ENCODE data around the gene PIK3C2G. TPM values are rescaled to one million over a fixed set of nuclear protein-coding genes. Genes with fewer than 3 reads are reported as not detected.

The PIK3C2G gene
- total RNA-seq, 1 experiment from 2014 or later: not detected

- no peak overlapping the region for H3K9ac ChIP-seq (ENCODE audit: low read length)
- no peak overlapping the region for H3K27ac ChIP-seq (ENCODE audit: low read depth, low read length)
- H3K9me3 ChIP-seq (ENCODE audit: control insufficient read depth in 1 of 2, insufficient read depth in 1 of 2, low read depth in 1 of 2, low read length in 2 of 2): no peaks in the 10 kb centered on the region
- H3K4me2 ChIP-seq (ENCODE audit: low read length): no peak overlapping the region
- no peak for ATAC-seq
- RAD21 ChIA-PET (ENCODE audit: low non-redundant PET in 1 of 2, low total read pairs in 2 of 2, uncharacterized antibody in 2 of 2, unreplicated experiment in 2 of 2): interaction anchor here in 1 of 2 experiments (1.3 kb wide), 1 partner anchor 12 kb away, joined by 3 read pairs; no protein-coding TSS in a partner anchor
- H3K4me3 ChIP-seq (replicated peaks in 1 of 2; ENCODE audit: low read depth in 1 of 2, low read length in 2 of 2): no peak overlapping the region
- no peaks in the 10 kb centered on the region for H3K79me2 ChIP-seq (ENCODE audit: insufficient read depth, low read length)
- POLR2A ChIA-PET: no interaction called here
- CTCF ChIA-PET: interaction anchor here (1.3 to 2.1 kb wide), 2 partner anchors 12 to 38 kb away, joined by 3 to 17 read pairs; no protein-coding TSS in a partner anchor
- BruUV-seq (replicated peaks): no TSS peak
- H3K4me1 ChIP-seq (ENCODE audit: control insufficient read depth in 1 of 2, insufficient read depth in 2 of 2, low read length in 2 of 2): no peaks in the 10 kb centered on the region
- H4K20me1 ChIP-seq (ENCODE audit: insufficient read depth): no peaks in the 10 kb centered on the region
- intact Hi-C loops (cut with micrococcal nuclease): no loop called here
- no peak for DNase-seq (ENCODE audit: low read depth, low spot score)
- H2AFZ ChIP-seq (ENCODE audit: low read depth, low read length, poor library complexity, severe bottlenecking): no peak overlapping the region
- no peaks in the 10 kb centered on the region for H3K27me3 ChIP-seq (ENCODE audit: insufficient read depth, low read length)
- H3K9me2 ChIP-seq (ENCODE audit: insufficient read depth): no peaks in the 10 kb centered on the region
- TF ChIP-seq SIN3A (IDR thresholded peaks at IDR 0.05; ENCODE audit: low read depth) (no peak), CBX3 (IDR thresholded peaks at IDR 0.05; ENCODE audit: low read depth) (no peak), EZH2 (IDR thresholded peaks at IDR 0.05) (no peak), MAX (IDR thresholded peaks at IDR 0.05) (no peak), SRF (IDR thresholded peaks at IDR 0.05; ENCODE audit: low read depth) (no peak), POLR2A (IDR thresholded peaks at IDR 0.05; ENCODE audit: borderline replicate concordance, extremely low read depth, insufficient read depth, insufficient read length) (no peak), CTCF (IDR thresholded peaks at IDR 0.05 in 2 of 3, conservative IDR thresholded peaks at IDR 0.05 in 1 of 3; ENCODE audit: borderline replicate concordance in 1 of 3, insufficient read depth in 1 of 3, low read depth in 2 of 3, low read length in 2 of 3) (no peak), JUND (IDR thresholded peaks at IDR 0.05) (no peak)
- no peaks in the 10 kb centered on the region for H3K36me3 ChIP-seq (ENCODE audit: control insufficient read depth in 1 of 2, insufficient read depth in 2 of 2, low read length in 2 of 2)
Measured at GRCh38 chr12:18262514-18262913, 1.2 kb downstream of the PIK3C2G start.

GRCh38 chr12:18264581-18265075 is 3.3 kb downstream of the PIK3C2G start:
- no peak for DNase-seq (ENCODE audit: low read depth, low spot score)
- H3K27ac ChIP-seq (ENCODE audit: low read depth, low read length): no peak overlapping the region
- H3K79me2 ChIP-seq (ENCODE audit: insufficient read depth, low read length): no peaks in the 10 kb centered on the region
- H3K4me3 ChIP-seq (replicated peaks in 1 of 2; ENCODE audit: low read depth in 1 of 2, low read length in 2 of 2): no peak overlapping the region
- ChIA-PET POLR2A (no interaction called here), CTCF (no interaction called here), RAD21 (ENCODE audit: low non-redundant PET in 1 of 2, low total read pairs in 2 of 2, uncharacterized antibody in 2 of 2, unreplicated experiment in 2 of 2) (no interaction called here)
- H3K9me3 ChIP-seq (ENCODE audit: control insufficient read depth in 1 of 2, insufficient read depth in 1 of 2, low read depth in 1 of 2, low read length in 2 of 2): no peaks in the 10 kb centered on the region
- H2AFZ ChIP-seq (ENCODE audit: low read depth, low read length, poor library complexity, severe bottlenecking): peak overlapping the region; percentile 33
- no peaks in the 10 kb centered on the region for H3K4me1 ChIP-seq (ENCODE audit: control insufficient read depth in 1 of 2, insufficient read depth in 2 of 2, low read length in 2 of 2)
- intact Hi-C loops (cut with micrococcal nuclease): no loop called here
- BruUV-seq (replicated peaks): no TSS peak
- no peak overlapping the region for H3K9ac ChIP-seq (ENCODE audit: low read length)
- H3K36me3 ChIP-seq (ENCODE audit: control insufficient read depth in 1 of 2, insufficient read depth in 2 of 2, low read length in 2 of 2): no peaks in the 10 kb centered on the region
- H3K27me3 ChIP-seq (ENCODE audit: insufficient read depth, low read length): no peaks in the 10 kb centered on the region
- no peaks in the 10 kb centered on the region for H4K20me1 ChIP-seq (ENCODE audit: insufficient read depth)
- ATAC-seq: no peak
- no peaks in the 10 kb centered on the region for H3K9me2 ChIP-seq (ENCODE audit: insufficient read depth)
- no peak overlapping the region for H3K4me2 ChIP-seq (ENCODE audit: low read length)
- no peak for TF ChIP-seq ZFX (IDR thresholded peaks at IDR 0.05)
- TF ChIP-seq YY1 (IDR thresholded peaks at IDR 0.05; ENCODE audit: extremely low read depth, insufficient replicate concordance, low read depth, low read length): no peak
- TF ChIP-seq RAD21 (IDR thresholded peaks at IDR 0.05; ENCODE audit: low read depth): no peak
- TF ChIP-seq ZNF274 (IDR thresholded peaks at IDR 0.05; ENCODE audit: low read depth, low read length): no peak
- TF ChIP-seq CTCF (IDR thresholded peaks at IDR 0.05 in 2 of 3, conservative IDR thresholded peaks at IDR 0.05 in 1 of 3; ENCODE audit: borderline replicate concordance in 1 of 3, insufficient read depth in 1 of 3, low read depth in 2 of 3, low read length in 2 of 3): no peak
- no peak for TF ChIP-seq CEBPB (IDR thresholded peaks at IDR 0.05; ENCODE audit: low read depth)
- no peak for TF ChIP-seq ATF3 (IDR thresholded peaks at IDR 0.05)
- TF ChIP-seq CBX3 (IDR thresholded peaks at IDR 0.05; ENCODE audit: low read depth): no peak
- no peak for TF ChIP-seq EZH2phosphoT487 (IDR thresholded peaks at IDR 0.05; ENCODE audit: borderline replicate concordance)
- no peak for TF ChIP-seq ELF1 (IDR thresholded peaks at IDR 0.05; ENCODE audit: borderline replicate concordance, low read depth)
- TF ChIP-seq EZH2 (IDR thresholded peaks at IDR 0.05): no peak
- TF ChIP-seq POLR2A (IDR thresholded peaks at IDR 0.05; ENCODE audit: borderline replicate concordance, extremely low read depth, insufficient read depth, insufficient read length): no peak
- TF ChIP-seq JUND (IDR thresholded peaks at IDR 0.05): no peak
- no peak for TF ChIP-seq SRF (IDR thresholded peaks at IDR 0.05; ENCODE audit: low read depth)
- no peak for TF ChIP-seq SIN3A (IDR thresholded peaks at IDR 0.05; ENCODE audit: low read depth)

All from HCT116 (cell line).